Left lung (tissue), 10 donors: ENCODE measurements around the gene PEPD. TPM values are rescaled to one million over a fixed set of nuclear protein-coding genes. Genes with fewer than 3 reads are reported as not detected.

Experiments used
- ATAC-seq: fragments of 200-7000 bp; cut with Tn5 transposase; one replicate; pipeline ENCODE4 v1.9.1; 2020; ENCODE audit warnings: moderate library complexity
- DNase-seq, 4 donors: peaks; one replicate each; pipeline ENCODE4 v3.0.0-alpha.2; 2013 to 2020
- H3K27ac ChIP-seq, 2 donors: fragments of 200-600 bp; sonication (generic) in 1 of 2; one replicate each; pipeline versions ENCODE4 v1.5.0 to v1.8.0; 2020 to 2021
- H3K27me3 ChIP-seq, 2 donors: fragments of 200-600 bp; sonication (generic) in 1 of 2; one replicate each; pipeline versions ENCODE4 v1.5.0 to v1.8.0; 2020 to 2021
- H3K36me3 ChIP-seq, 2 donors: fragments of 200-600 bp; sonication (generic) in 1 of 2; one replicate each; pipeline versions ENCODE4 v1.5.0 to v1.8.0; 2020 to 2021
- H3K4me1 ChIP-seq, 2 donors: fragments of 200-600 bp; one replicate each; pipeline ENCODE4 v1.8.0; 2021
- H3K4me3 ChIP-seq, 2 donors: fragments of 200-600 bp; sonication (generic) in 1 of 2; one replicate each; pipeline versions ENCODE4 v1.5.0 to v1.8.0; 2020 to 2021; ENCODE audit warnings: mild to moderate bottlenecking in 1 of 2
- H3K9me3 ChIP-seq, 2 donors: fragments of 200-600 bp; sonication (generic) in 1 of 2; one replicate each; pipeline versions ENCODE4 v1.5.0 to v1.8.0; 2020 to 2021
- CTCF ChIP-seq, 2 donors: fragments of 200-600 bp; sonication (generic) in 1 of 2; IDR thresholded peaks; one replicate each; pipeline versions ENCODE4 v1.5.0 to v1.8.0; 2021; ENCODE audit warnings: antibody characterized with exemption in 2 of 2
- intact Hi-C, 2 donors: fragments of 100-400 bp; cut with DNase I; formaldehyde crosslinking; loops; one replicate each; pipeline versions ENCODE4 v1.11.2 to v1.14.2; 2022
- polyA plus RNA-seq, 6 donors: library from polyadenylated mRNA; unstranded; fragments of 120-200 nt; gene quantifications; one replicate each; pipeline ENCODE4 v1.2.1, GENCODE V29; 2013; ENCODE audit not compliant: insufficient read length in 6 of 6
- total RNA-seq, 2 donors: library from RNA; stranded (reverse); fragmentation: NEBNext Ultra II Directional; extraction: Animal tissue kit (Norgen Biotek cat#: 25700); gene quantifications; one replicate each; pipeline ENCODE4 v1.2.1, GENCODE V29; 2021
- donor health status: DM: no; HTN: yes; CAD: no.
- donor health status: DM: no; HTN: no; CAD: no.

The PEPD gene
- total and polyA plus RNA-seq, 8 donors = 41.2 to 90.1 (median 46.2) TPM

- Histone ChIP-seq H3K4me1 (peaks cover 20 to 46% of the 10 kb centered on the region in 2 donors), H3K9me3 (no peaks in the 10 kb centered on the region), H3K27me3 (no peaks in the 10 kb centered on the region), H3K4me3 (peak overlapping the region in 1 of 2 donors; percentile 57), H3K27ac (peak overlapping the region in 1 of 2 donors; percentile 38), H3K36me3 (peaks cover 0 to 8% of the 10 kb centered on the region in 2 donors)
- DNase-seq = no peak
- no peak for ATAC-seq
- intact Hi-C loops = no loop called here
- no peak for TF ChIP-seq CTCF (IDR thresholded peaks at IDR 0.05)
Measured at GRCh38 chr19:33375837-33376159, 145.8 kb downstream of the PEPD start.

GRCh38 chr19:33375156-33375836 is 146.3 kb downstream of the PEPD start:
- peaks cover 20 to 46% of the 10 kb centered on the region in 2 donors for H3K4me1 ChIP-seq
- no peaks in the 10 kb centered on the region for H3K27me3 ChIP-seq
- H3K4me3 ChIP-seq = peak overlapping the region in 1 of 2 donors; percentile 57
- peaks cover 0 to 8% of the 10 kb centered on the region in 2 donors for H3K36me3 ChIP-seq
- no peak for ATAC-seq
- no peaks in the 10 kb centered on the region for H3K9me3 ChIP-seq
- intact Hi-C loops = no loop called here
- no peak for DNase-seq
- no peak for TF ChIP-seq CTCF (IDR thresholded peaks at IDR 0.05)
- H3K27ac ChIP-seq = peak overlapping the region in 1 of 2 donors; percentile 38

GRCh38 chr19:33374236-33374714 is 147.3 kb downstream of the PEPD start:
- peak; percentile 47 for ATAC-seq
- DNase-seq = peak in 1 of 4 donors; percentile 74
- peak in 1 of 2 donors; percentile 14 for TF ChIP-seq CTCF (IDR thresholded peaks at IDR 0.05)
- peak overlapping the region; percentile 91 to 96 for H3K27ac ChIP-seq
- H3K27me3 ChIP-seq = no peaks in the 10 kb centered on the region
- intact Hi-C loops = no loop called here
- H3K36me3 ChIP-seq = peaks cover 0 to 3% of the 10 kb centered on the region in 2 donors
- peaks cover 20 to 42% of the 10 kb centered on the region in 2 donors for H3K4me1 ChIP-seq
- H3K9me3 ChIP-seq = no peaks in the 10 kb centered on the region
- peak overlapping the region; percentile 57 to 78 for H3K4me3 ChIP-seq

- ATAC-seq (peak; percentile 98), DNase-seq (peak; percentile 90 to 97 (median 94))
- H3K9me3 ChIP-seq = no peaks in the 10 kb centered on the region
- no peak for TF ChIP-seq CTCF (IDR thresholded peaks at IDR 0.05)
- peak within 1 kb of the TSS; percentile 91 to 96 for H3K27ac ChIP-seq
- peak within 1 kb of the TSS; percentile 57 to 78 for H3K4me3 ChIP-seq
- intact Hi-C loops = no loop called here
- no peaks in the 10 kb centered on the region for H3K27me3 ChIP-seq
- H3K4me1 ChIP-seq = peaks cover 20 to 40% of the 10 kb centered on the region in 2 donors
- no peaks in the 10 kb centered on the region for H3K36me3 ChIP-seq
Measured at GRCh38 chr19:33373453-33374235, 147.9 kb downstream of the PEPD start, which contains the start of gene CEBPG. Gene CEBPG (plus strand): TSS chr19:33373709. CDS start chr19:33379240, 5,531 bp downstream.

GRCh38 chr19:33370783-33371182 is 150.8 kb downstream of the PEPD start:
- H3K4me3 ChIP-seq = no peak overlapping the region
- no peak for DNase-seq
- no peak for ATAC-seq
- H3K27ac ChIP-seq = no peak overlapping the region
- no peaks in the 10 kb centered on the region for H3K27me3 ChIP-seq
- intact Hi-C loops = no loop called here
- no peak for TF ChIP-seq CTCF (IDR thresholded peaks at IDR 0.05)
- H3K9me3 ChIP-seq = no peaks in the 10 kb centered on the region
- H3K4me1 ChIP-seq = peaks cover 14 to 17% of the 10 kb centered on the region in 2 donors
- no peaks in the 10 kb centered on the region for H3K36me3 ChIP-seq
